Measurements from ENCODE around the gene APOL3. TPM values are rescaled to one million over a fixed set of nuclear protein-coding genes. Genes with fewer than 3 reads are reported as not detected.

The APOL3 gene
- total RNA-seq, 1 donor, result 17.4 TPM

- H3K4me3 ChIP-seq (ENCODE audit: low read depth, low read length), result no peak overlapping the region
- TF ChIP-seq, protein P1, sequence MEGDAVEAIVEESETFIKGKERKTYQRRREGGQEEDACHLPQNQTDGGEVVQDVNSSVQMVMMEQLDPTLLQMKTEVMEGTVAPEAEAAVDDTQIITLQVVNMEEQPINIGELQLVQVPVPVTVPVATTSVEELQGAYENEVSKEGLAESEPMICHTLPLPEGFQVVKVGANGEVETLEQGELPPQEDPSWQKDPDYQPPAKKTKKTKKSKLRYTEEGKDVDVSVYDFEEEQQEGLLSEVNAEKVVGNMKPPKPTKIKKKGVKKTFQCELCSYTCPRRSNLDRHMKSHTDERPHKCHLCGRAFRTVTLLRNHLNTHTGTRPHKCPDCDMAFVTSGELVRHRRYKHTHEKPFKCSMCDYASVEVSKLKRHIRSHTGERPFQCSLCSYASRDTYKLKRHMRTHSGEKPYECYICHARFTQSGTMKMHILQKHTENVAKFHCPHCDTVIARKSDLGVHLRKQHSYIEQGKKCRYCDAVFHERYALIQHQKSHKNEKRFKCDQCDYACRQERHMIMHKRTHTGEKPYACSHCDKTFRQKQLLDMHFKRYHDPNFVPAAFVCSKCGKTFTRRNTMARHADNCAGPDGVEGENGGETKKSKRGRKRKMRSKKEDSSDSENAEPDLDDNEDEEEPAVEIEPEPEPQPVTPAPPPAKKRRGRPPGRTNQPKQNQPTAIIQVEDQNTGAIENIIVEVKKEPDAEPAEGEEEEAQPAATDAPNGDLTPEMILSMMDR (IDR thresholded peaks at IDR 0.05; ENCODE audit: insufficient read depth, low read length), result no peak
- peak; percentile 27 for DNase-seq (ENCODE audit: low read depth)
Measured at GRCh38 chr22:36182857-36183256, 22.3 kb upstream of the APOL3 start.

GRCh38 chr22:36182056-36182455, 21.5 kb upstream of the APOL3 start:
- TF ChIP-seq, protein P1 (IDR thresholded peaks at IDR 0.05; ENCODE audit: insufficient read depth, low read length), result no peak

GRCh38 chr22:36180928-36181327, 20.4 kb upstream of the APOL3 start:
- DNase-seq (ENCODE audit: low read depth), result no peak
- TF ChIP-seq, protein P1 (IDR thresholded peaks at IDR 0.05; ENCODE audit: insufficient read depth, low read length), result no peak
- H3K4me3 ChIP-seq (ENCODE audit: low read depth, low read length), result no peak overlapping the region

More at GRCh38 chr22:36182056-36182455, 21.5 kb upstream of the APOL3 start:
- no peak overlapping the region for H3K4me3 ChIP-seq (ENCODE audit: low read depth, low read length)
- peak; percentile 29 for DNase-seq (ENCODE audit: low read depth)

- no peak overlapping the region for H3K4me3 ChIP-seq (ENCODE audit: low read depth, low read length)
- TF ChIP-seq, protein P1 (IDR thresholded peaks at IDR 0.05; ENCODE audit: insufficient read depth, low read length), result peak; percentile 93
- DNase-seq (ENCODE audit: low read depth), result peak; percentile 78
Measured at GRCh38 chr22:36180038-36180880, 19.7 kb upstream of the APOL3 start.

GRCh38 chr22:36177160-36177559, 16.6 kb upstream of the APOL3 start:
- DNase-seq (ENCODE audit: low read depth), result no peak
- TF ChIP-seq, protein P1 (IDR thresholded peaks at IDR 0.05; ENCODE audit: insufficient read depth, low read length), result no peak
- no peak overlapping the region for H3K4me3 ChIP-seq (ENCODE audit: low read depth, low read length)

DNA sequence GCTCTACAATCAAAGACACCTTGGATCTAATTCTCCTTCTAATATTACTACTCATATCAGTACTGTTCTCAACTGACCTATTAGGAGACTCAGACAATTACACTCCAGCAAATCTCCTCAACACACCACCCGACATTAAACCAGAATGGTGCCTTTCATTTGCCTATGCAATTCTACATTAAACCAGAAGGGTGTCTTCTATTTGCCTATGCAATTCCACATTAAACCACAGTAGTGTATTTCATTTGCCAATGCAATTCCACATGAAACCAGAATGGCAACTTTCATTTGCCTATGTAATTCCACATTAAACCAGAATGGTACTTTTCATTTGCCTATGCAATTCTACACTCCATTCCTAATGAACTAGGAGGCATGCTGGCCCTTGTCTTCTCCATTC, 15.3 kb upstream of the APOL3 start:
- no peak for DNase-seq (ENCODE audit: low read depth)
- H3K4me3 ChIP-seq (ENCODE audit: low read depth, low read length), result no peak overlapping the region
- TF ChIP-seq, protein P1 (IDR thresholded peaks at IDR 0.05; ENCODE audit: insufficient read depth, low read length), result no peak
